GM23338 (cell line): ENCODE results near the gene NPNT. TPM values are rescaled to one million over a fixed set of nuclear protein-coding genes. Genes with fewer than 3 reads are reported as not detected.

Experiments used
- ATAC-seq: fragments of 200-7000 bp; cut with Tn5 transposase; 3 replicates; pipeline ENCODE4 v1.9.1; 2020
- DNase-seq: peaks from one replicate; pipeline ENCODE4 v3.0.0-alpha.2; 2015; ENCODE audit warnings: low spot score
- H2AFZ ChIP-seq: fragments of 200-600 bp; sonication (generic); 2 replicates; pipeline ENCODE4 v1.8.0; 2016; ENCODE audit warnings: antibody characterized with exemption, mild to moderate bottlenecking, moderate library complexity
- H3F3A ChIP-seq: fragments of 200-600 bp; sonication (generic); replicated peaks from 2 replicates; pipeline ENCODE4 v1.8.0; 2017; ENCODE audit warnings: antibody characterized with exemption, mixed run types, low read depth
- H3K27ac ChIP-seq: fragments of 200-600 bp; sonication (generic); 2 replicates; pipeline ENCODE4 v1.6.1; 2016; ENCODE audit warnings: low read depth
- H3K27me3 ChIP-seq: fragments of 200-600 bp; sonication (generic); 2 replicates; pipeline ENCODE4 v1.8.0; 2016; ENCODE audit warnings: mild to moderate bottlenecking, mixed run types, moderate library complexity; ENCODE audit not compliant: insufficient read depth
- H3K36me3 ChIP-seq: fragments of 200-600 bp; sonication (generic); 2 replicates; pipeline ENCODE4 v1.8.0; 2016; ENCODE audit warnings: mild to moderate bottlenecking; ENCODE audit not compliant: insufficient read depth
- H3K4me1 ChIP-seq: fragments of 200-600 bp; sonication (generic); 2 replicates; pipeline ENCODE4 v1.8.0; 2016; ENCODE audit warnings: mild to moderate bottlenecking, moderate library complexity; ENCODE audit not compliant: insufficient read depth
- H3K4me2 ChIP-seq: fragments of 200-600 bp; sonication (generic); 2 replicates; pipeline ENCODE4 v1.7.1; 2017; ENCODE audit warnings: mixed run types
- H3K4me3 ChIP-seq: fragments of 200-600 bp; sonication (generic); 2 replicates; pipeline ENCODE4 v1.6.1; 2016; ENCODE audit warnings: mixed run types
- H3K79me2 ChIP-seq: fragments of 200-600 bp; sonication (generic); replicated peaks from 2 replicates; pipeline ENCODE4 v1.8.0; 2017; ENCODE audit warnings: mild to moderate bottlenecking; ENCODE audit not compliant: insufficient read depth
- H3K9me2 ChIP-seq: fragments of 200-600 bp; sonication (generic); 2 replicates; pipeline ENCODE4 v1.8.0; 2017; ENCODE audit not compliant: insufficient read depth
- H4K20me1 ChIP-seq: fragments of 200-600 bp; sonication (generic); replicated peaks from 2 replicates; pipeline ENCODE4 v1.8.0; 2017; ENCODE audit warnings: mild to moderate bottlenecking; ENCODE audit not compliant: insufficient read depth
- H3K27ac Mint-ChIP-seq: 2 replicates; pipeline ENCODE4 v1.8.0; 2020; ENCODE audit warnings: inconsistent platforms, mild to moderate bottlenecking, moderate library complexity, mixed read lengths
- H3K27me3 Mint-ChIP-seq: 3 replicates; pipeline ENCODE4 v1.8.0; 2022; ENCODE audit warnings: low read depth, mild to moderate bottlenecking, moderate library complexity, mixed read lengths, inconsistent platforms; ENCODE audit not compliant: insufficient read depth, poor library complexity
- H3K36me3 Mint-ChIP-seq: 3 replicates; pipeline ENCODE4 v1.8.0; 2021; ENCODE audit warnings: low read depth, mild to moderate bottlenecking, inconsistent platforms, moderate library complexity, mixed read lengths
- H3K4me1 Mint-ChIP-seq: 3 replicates; pipeline ENCODE4 v1.8.0; 2020; ENCODE audit warnings: mild to moderate bottlenecking, inconsistent platforms, mixed read lengths
- H3K4me3 Mint-ChIP-seq: 3 replicates; pipeline ENCODE4 v1.8.0; 2021; ENCODE audit warnings: moderate library complexity, mild to moderate bottlenecking, inconsistent platforms, mixed read lengths
- H3K9me3 Mint-ChIP-seq: 3 replicates; pipeline ENCODE4 v1.8.0; 2020; ENCODE audit warnings: moderate library complexity, mild to moderate bottlenecking, inconsistent platforms, mixed read lengths
- CREB1 ChIP-seq: fragments of 250-450 bp; sonication (Bioruptor Pico); IDR thresholded peaks from 2 replicates; pipeline ENCODE4 v1.5.0; 2020; ENCODE audit warnings: low read depth, mild to moderate bottlenecking, moderate library complexity
- CTCF ChIP-seq, 2 experiments: fragments of 200-600 bp in 1 of 2; sonication (generic) in 1 of 2; conservative IDR thresholded peaks; 2 replicates each; pipeline versions ENCODE4 v1.5.1 to v1.6.1; 2016 to 2017; ENCODE audit warnings: antibody characterized with exemption in 2 of 2, low read depth in 2 of 2, mild to moderate bottlenecking in 2 of 2, moderate library complexity in 1 of 2
- ETS1 ChIP-seq: IDR thresholded peaks from 2 replicates; pipeline ENCODE4 v1.6.1; 2016; ENCODE audit warnings: antibody characterized with exemption
- EZH2 ChIP-seq: fragments of 200-600 bp; sonication (generic); IDR thresholded peaks from one replicate; pipeline ENCODE4 v1.8.0; 2017; ENCODE audit warnings: antibody characterized with exemption, mild to moderate bottlenecking, low read depth; ENCODE audit not compliant: unreplicated experiment
- EZH2phosphoT487 ChIP-seq: fragments of 200-600 bp; sonication (generic); IDR thresholded peaks from one replicate; pipeline ENCODE4 v1.8.1; 2018; ENCODE audit warnings: antibody characterized with exemption; ENCODE audit not compliant: unreplicated experiment
- JUNB ChIP-seq: IDR thresholded peaks from one replicate; pipeline ENCODE4 v1.6.1; 2016; ENCODE audit warnings: antibody characterized with exemption; ENCODE audit not compliant: unreplicated experiment
- NANOG ChIP-seq: IDR thresholded peaks from 2 replicates; pipeline ENCODE4 v1.6.1; 2016; ENCODE audit warnings: antibody characterized with exemption, borderline replicate concordance
- POLR2AphosphoS5 ChIP-seq: IDR thresholded peaks from 2 replicates; pipeline ENCODE4 v1.6.1; 2016; ENCODE audit warnings: antibody characterized with exemption, low read depth
- REST ChIP-seq: IDR thresholded peaks from one replicate; pipeline ENCODE4 v1.6.1; 2018; ENCODE audit warnings: antibody characterized with exemption; ENCODE audit not compliant: unreplicated experiment
- STAT1 ChIP-seq: IDR thresholded peaks from one replicate; pipeline ENCODE4 v1.6.1; 2016; ENCODE audit warnings: antibody characterized with exemption; ENCODE audit not compliant: unreplicated experiment
- ZNF114 ChIP-seq: fragments of 250-450 bp; sonication (Bioruptor Pico); IDR thresholded peaks from 2 replicates; pipeline ENCODE4 v1.5.0; 2020; ENCODE audit warnings: mild to moderate bottlenecking, moderate library complexity
- ZNF331 ChIP-seq: fragments of 250-450 bp; sonication (Bioruptor Pico); IDR thresholded peaks from 2 replicates; pipeline ENCODE4 v1.5.0; 2020; ENCODE audit warnings: low read depth, mild to moderate bottlenecking, moderate library complexity
- ZNF462 ChIP-seq: fragments of 250-450 bp; sonication (Bioruptor Pico); IDR thresholded peaks from 2 replicates; pipeline ENCODE4 v1.5.0; 2020; ENCODE audit warnings: mild to moderate bottlenecking, moderate library complexity
- polyA plus RNA-seq: library from polyadenylated mRNA; unstranded; fragments of >200 nt; fragmentation: Nextera tagmentation; extraction: Ambion mirVana; gene quantifications from 2 replicates; pipeline ENCODE4 v1.2.1, GENCODE V29; 2016
- total RNA-seq: library from RNA; depleted of rRNA; stranded (reverse); fragments of >200 nt; shearing (Covaris generic); gene quantifications from 2 replicates; pipeline ENCODE4 v1.2.3, GENCODE V29; 2014

The NPNT gene
- total and polyA plus RNA-seq, 2 experiments from 2014 or later: 1.4 TPM

- Histone ChIP-seq H4K20me1 (no peaks in the 10 kb centered on the region), H3K4me1 (no peaks in the 10 kb centered on the region), H3K9me2 (no peaks in the 10 kb centered on the region), H3K27me3 (no peaks in the 10 kb centered on the region), H3K4me2 (no peak overlapping the region), H3K27ac (no peak overlapping the region), H3F3A (no peaks in the 10 kb centered on the region), H3K4me3 (no peak overlapping the region), H2AFZ (no peak overlapping the region), H3K36me3 (no peaks in the 10 kb centered on the region), H3K79me2 (no peaks in the 10 kb centered on the region)
- H3K36me3 Mint-ChIP-seq: peaks cover 5% of the 10 kb centered on the region; the same call in 1 of the 3 replicates
- no peaks in the 10 kb centered on the region for H3K4me1 Mint-ChIP-seq
- ATAC-seq (no peak), DNase-seq (no peak)
- peaks cover 2% of the 10 kb centered on the region for H3K27me3 Mint-ChIP-seq
- H3K27ac Mint-ChIP-seq: no peak overlapping the region
- no peak overlapping the region for H3K4me3 Mint-ChIP-seq
- peaks cover 6% of the 10 kb centered on the region; the same call in 2 of the 3 replicates for H3K9me3 Mint-ChIP-seq
- TF ChIP-seq ETS1: no peak
- no peak for TF ChIP-seq EZH2phosphoT487
- TF ChIP-seq ZNF114 (CRISPR knock-in tag): no peak
- TF ChIP-seq JUNB: no peak
- no peak for TF ChIP-seq ZNF331 (CRISPR knock-in tag)
- no peak for TF ChIP-seq POLR2AphosphoS5
- TF ChIP-seq REST: no peak
- no peak for TF ChIP-seq STAT1
- TF ChIP-seq CREB1: no peak
- TF ChIP-seq NANOG: no peak
- no peak for TF ChIP-seq EZH2
- TF ChIP-seq ZNF462 (CRISPR knock-in tag): no peak
- TF ChIP-seq CTCF (conservative IDR thresholded peaks at IDR 0.05; ENCODE audit: low read depth in 2 of 2): no peak
These were observed 49.3 kb downstream of the NPNT start for GRCh38 chr4:105944540-105944939.
